ENCODE results near the gene CXCR4. TPM values are rescaled to one million over a fixed set of nuclear protein-coding genes. Genes with fewer than 3 reads are reported as not detected.

CXCR4 gene
- total RNA-seq, 1 experiment from 2014 or later, result 1.3 TPM

DNA sequence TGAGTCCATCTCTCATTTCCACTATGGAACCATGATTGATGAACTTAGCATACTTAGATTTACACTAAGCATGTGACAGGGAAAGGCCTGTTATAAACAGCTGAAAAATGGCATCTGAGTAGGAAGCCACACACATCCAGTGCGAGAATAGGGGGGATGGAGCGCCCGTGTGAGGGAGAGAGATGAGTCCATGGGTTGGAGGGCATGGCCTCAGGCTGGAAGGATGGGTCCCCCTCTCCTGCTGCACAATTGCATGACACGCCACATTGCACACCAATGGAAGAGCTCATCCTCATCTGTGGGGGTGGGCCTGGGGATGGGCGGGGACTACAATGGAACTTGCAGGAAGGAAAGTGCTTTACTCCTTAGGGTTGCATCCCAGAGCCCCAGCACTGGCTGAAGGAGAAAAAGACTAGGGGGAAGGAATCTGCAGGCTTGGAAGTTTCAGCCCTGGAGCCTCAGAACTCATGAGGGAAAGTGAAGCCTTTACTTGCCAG, 46.4 kb upstream of the CXCR4 start (continued):
- TF ChIP-seq ZNF232 (CRISPR knock-in tag; IDR thresholded peaks at IDR 0.05) (no peak), ZNF121 (CRISPR knock-in tag; IDR thresholded peaks at IDR 0.05) (no peak), ZNF416 (CRISPR knock-in tag; IDR thresholded peaks at IDR 0.05) (no peak), HMGXB4 (CRISPR knock-in tag; IDR thresholded peaks at IDR 0.05) (no peak), PRDM15 (CRISPR knock-in tag; IDR thresholded peaks at IDR 0.05) (no peak), ZNF317 (CRISPR knock-in tag; IDR thresholded peaks at IDR 0.05; ENCODE audit: borderline replicate concordance, low read depth) (no peak)
- TF ChIP-seq, protein P1, sequence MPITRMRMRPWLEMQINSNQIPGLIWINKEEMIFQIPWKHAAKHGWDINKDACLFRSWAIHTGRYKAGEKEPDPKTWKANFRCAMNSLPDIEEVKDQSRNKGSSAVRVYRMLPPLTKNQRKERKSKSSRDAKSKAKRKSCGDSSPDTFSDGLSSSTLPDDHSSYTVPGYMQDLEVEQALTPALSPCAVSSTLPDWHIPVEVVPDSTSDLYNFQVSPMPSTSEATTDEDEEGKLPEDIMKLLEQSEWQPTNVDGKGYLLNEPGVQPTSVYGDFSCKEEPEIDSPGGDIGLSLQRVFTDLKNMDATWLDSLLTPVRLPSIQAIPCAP (CRISPR knock-in tag; IDR thresholded peaks at IDR 0.05), result no peak

DNA sequence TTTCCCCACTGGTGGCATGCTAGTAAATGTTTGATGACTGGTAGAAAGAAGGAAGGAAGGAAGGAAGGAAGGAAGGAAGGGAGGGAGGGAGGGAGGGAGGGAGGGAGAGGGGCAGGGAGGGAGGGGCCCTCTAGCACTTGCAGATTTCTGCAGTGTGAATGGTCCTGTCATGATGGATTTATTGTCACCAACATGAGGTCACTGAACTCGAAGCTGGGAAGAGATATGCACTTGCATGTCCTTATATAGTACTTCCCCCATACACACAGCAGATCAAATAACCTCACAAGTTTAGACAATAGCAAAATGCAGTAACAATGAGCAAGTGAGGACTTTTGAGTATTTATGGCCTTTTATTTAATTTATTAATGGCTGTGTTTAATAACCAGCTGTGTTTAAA, 44.5 kb upstream of the CXCR4 start:
- H3K4me3 Mint-ChIP-seq, result no peak overlapping the region
- TF ChIP-seq AR (CRISPR knock-in tag; IDR thresholded peaks at IDR 0.05) (no peak), ZNF219 (CRISPR knock-in tag; IDR thresholded peaks at IDR 0.05; ENCODE audit: borderline replicate concordance) (no peak)
- TF ChIP-seq, protein P2, sequence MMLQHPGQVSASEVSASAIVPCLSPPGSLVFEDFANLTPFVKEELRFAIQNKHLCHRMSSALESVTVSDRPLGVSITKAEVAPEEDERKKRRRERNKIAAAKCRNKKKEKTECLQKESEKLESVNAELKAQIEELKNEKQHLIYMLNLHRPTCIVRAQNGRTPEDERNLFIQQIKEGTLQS (CRISPR knock-in tag; conservative IDR thresholded peaks at IDR 0.05), result no peak
- no peaks in the 10 kb centered on the region for H3K36me3 Mint-ChIP-seq
- ChIA-PET CTCF (no interaction called here), POLR2A (no interaction called here)
- no peak overlapping the region for H3K27ac Mint-ChIP-seq
- no peaks in the 10 kb centered on the region; the same call in 1 of the 2 replicates for H3K9me3 Mint-ChIP-seq
- no peaks in the 10 kb centered on the region; the same call in 1 of the 2 replicates for H3K27me3 Mint-ChIP-seq (ENCODE audit: low read depth)
- DNase-seq (ENCODE audit: low spot score), result no peak
- H3K4me1 Mint-ChIP-seq, result peaks cover 3% of the 10 kb centered on the region
- no peak for ATAC-seq

- DNase-seq (ENCODE audit: low spot score), result no peak
- ChIA-PET POLR2A (no interaction called here), CTCF (no interaction called here)
- no peak for ATAC-seq
- H3K36me3 Mint-ChIP-seq, result no peaks in the 10 kb centered on the region
- no peak overlapping the region for H3K4me3 Mint-ChIP-seq
- no peaks in the 10 kb centered on the region for H3K4me1 Mint-ChIP-seq
- TF ChIP-seq, protein P3, sequence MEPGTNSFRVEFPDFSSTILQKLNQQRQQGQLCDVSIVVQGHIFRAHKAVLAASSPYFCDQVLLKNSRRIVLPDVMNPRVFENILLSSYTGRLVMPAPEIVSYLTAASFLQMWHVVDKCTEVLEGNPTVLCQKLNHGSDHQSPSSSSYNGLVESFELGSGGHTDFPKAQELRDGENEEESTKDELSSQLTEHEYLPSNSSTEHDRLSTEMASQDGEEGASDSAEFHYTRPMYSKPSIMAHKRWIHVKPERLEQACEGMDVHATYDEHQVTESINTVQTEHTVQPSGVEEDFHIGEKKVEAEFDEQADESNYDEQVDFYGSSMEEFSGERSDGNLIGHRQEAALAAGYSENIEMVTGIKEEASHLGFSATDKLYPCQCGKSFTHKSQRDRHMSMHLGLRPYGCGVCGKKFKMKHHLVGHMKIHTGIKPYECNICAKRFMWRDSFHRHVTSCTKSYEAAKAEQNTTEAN (CRISPR knock-in tag; IDR thresholded peaks at IDR 0.05), result no peak
- H3K27ac Mint-ChIP-seq, result no peak overlapping the region
- H3K9me3 Mint-ChIP-seq, result peaks cover 2% of the 10 kb centered on the region; the same call in 1 of the 2 replicates
- no peaks in the 10 kb centered on the region for H3K27me3 Mint-ChIP-seq (ENCODE audit: low read depth)
Observed at GRCh38 chr2:136156411-136156810, 38.5 kb upstream of the CXCR4 start.

Data from WTC11 (cell line).